ENCODE measurements around the gene P3H3. TPM values are rescaled to one million over a fixed set of nuclear protein-coding genes. Genes with fewer than 3 reads are reported as not detected.

Gene P3H3
- total and polyA plus RNA-seq, 9 of the 15 experiments (the other 6 are each of a cell fraction or from before 2014, with no cell fraction given): 0.03 to 15.0 (median 4.8) TPM

DNA sequence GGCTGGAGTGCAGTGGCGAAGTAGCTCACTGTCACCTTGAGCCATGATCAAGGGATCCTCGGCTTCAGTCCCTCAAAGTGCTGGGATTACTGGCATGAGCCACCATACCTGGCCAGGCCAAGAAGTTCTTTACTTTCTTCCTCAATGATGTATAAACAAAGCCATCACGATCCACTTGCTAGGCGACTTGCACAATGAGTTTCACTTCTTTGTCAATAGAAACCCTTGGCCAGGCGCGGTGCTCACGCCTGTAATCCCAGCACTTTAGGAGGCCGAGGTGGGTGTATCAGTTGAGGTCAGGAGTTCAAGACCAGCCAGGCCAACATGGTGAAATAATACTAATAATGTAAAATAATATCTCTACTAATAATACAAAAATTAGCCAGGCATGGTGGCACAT is 59.3 kb downstream of the P3H3 start:
- Histone ChIP-seq H3K4me2 (ENCODE audit: insufficient read depth, low read length) (no peak overlapping the region), H3K4me1 (replicated peaks in 1 of 2; ENCODE audit: control insufficient read depth in 2 of 2, insufficient read depth in 2 of 2, low read length in 2 of 2) (peaks cover 12 to 23% of the 10 kb centered on the region in 2 experiments; a peak in 4 of 5 replicates), H3K4me3 (no peak overlapping the region), H3K27ac (ENCODE audit: extremely low read depth, low read depth, low read length) (no peak overlapping the region), H3K9me1 (ENCODE audit: control insufficient read depth, insufficient read depth, low read length) (no peaks in the 10 kb centered on the region), H3K27me3 (ENCODE audit: control insufficient read depth in 2 of 2, insufficient read depth in 2 of 2, low read length in 2 of 2) (no peaks in the 10 kb centered on the region), H3K9ac (ENCODE audit: insufficient read depth in 1 of 2, low read depth in 2 of 2, low read length in 2 of 2) (no peak overlapping the region), H3K79me2 (ENCODE audit: control insufficient read depth, insufficient read depth, low read length) (0 out of 3 replicates have a peak, but pooled peaks cover 2% of the 10 kb centered on the region), H3K9me3 (replicated peaks; ENCODE audit: control insufficient read depth, insufficient read depth, low read depth, low read length) (no peaks in the 10 kb centered on the region), H4K20me1 (replicated peaks; ENCODE audit: control insufficient read depth, insufficient read depth, low read length) (no peaks in the 10 kb centered on the region), H2AFZ (ENCODE audit: low read depth, low read length) (0 out of 2 replicates have a peak overlapping the region, but pooled peaks have one; percentile 39), H3K36me3 (ENCODE audit: control insufficient read depth, insufficient read depth, low read length) (peaks cover 14% of the 10 kb centered on the region; the same call in 1 of the 3 replicates)
- CTCF ChIA-PET (ENCODE audit: low intra/inter-chr PET ratio): no interaction called here
- BruUV-seq (replicated peaks): no TSS peak
- ATAC-seq (no peak), DNase-seq (ENCODE audit: extremely low read depth in 1 of 4, low spot score in 3 of 4) (no peak), FAIRE-seq (no peak)
- POLR2A ChIA-PET: interaction anchor here (1.0 to 1.4 kb wide), 2 partner anchors 14 to 36 kb away, joined by 3 to 5 read pairs; partner anchors contain the start of genes SPSB2 and USP5
- TF ChIP-seq ZNF655 (CRISPR knock-in tag; IDR thresholded peaks at IDR 0.05): no peak
- no peak for TF ChIP-seq NEUROD1 (IDR thresholded peaks at IDR 0.05; ENCODE audit: borderline replicate concordance, low read depth, low read length, partially characterized antibody)
- TF ChIP-seq NR2C2 (CRISPR knock-in tag; IDR thresholded peaks at IDR 0.05): no peak
- no peak for TF ChIP-seq NR2C2 (tag; IDR thresholded peaks at IDR 0.05)
- 74% methylated on average over 8 of the region's 8 CpGs for WGBS (ENCODE audit: insufficient coverage, low coverage, missing lambda C conversion rate)
- in situ Hi-C loops (cut with MboI): no loop called here
- intact Hi-C loops (cut with micrococcal nuclease): no loop called here

Measured in K562 (cell line).